LNCaP clone FGC (cell line): ENCODE measurements around the gene WDR5B.
A peak's percentile ranks its signal among the peaks of the same experiment; 100 is the strongest.

Experiments used
- DNase-seq: peaks from one replicate; pipeline ENCODE4 v3.0.0-alpha.2; 2011; ENCODE audit warnings: low read depth
- H3K4me3 ChIP-seq: 2 replicates; pipeline ENCODE4 v1.5.1; 2011; ENCODE audit warnings: mild to moderate bottlenecking, low read depth, low read length, control low read depth
- CTCF ChIP-seq: IDR thresholded peaks from 2 replicates; pipeline ENCODE4 v1.5.1; 2012; ENCODE audit warnings: mild to moderate bottlenecking; ENCODE audit not compliant: control insufficient read depth, insufficient read depth; ENCODE audit errors: extremely low read depth

Gene WDR5B

GRCh38 chr3:122389892-122390291, 26.0 kb downstream of the WDR5B start:
- DNase-seq = no peak
- TF ChIP-seq CTCF = no peak
- no peak overlapping the region for H3K4me3 ChIP-seq

GRCh38 chr3:122389197-122389596, 26.7 kb downstream of the WDR5B start:
- DNase-seq = no peak

GRCh38 chr3:122387709-122388108, 28.2 kb downstream of the WDR5B start:
- peak overlapping the region; percentile 8; the same call in 1 of the 2 replicates for H3K4me3 ChIP-seq
- no peak for TF ChIP-seq CTCF
- DNase-seq = peak; percentile 90

More at GRCh38 chr3:122389197-122389596, 26.7 kb downstream of the WDR5B start:
- no peak overlapping the region for H3K4me3 ChIP-seq
- no peak for TF ChIP-seq CTCF

GRCh38 chr3:122383771-122384697, 31.8 kb downstream of the WDR5B start, which contains the start of gene FAM162A:
Gene FAM162A (plus strand): TSS chr3:122384182. CDS start chr3:122384266, 84 bp downstream.
- peak; percentile 83 for DNase-seq
- TF ChIP-seq CTCF = peak; percentile 89
- H3K4me3 ChIP-seq = peak within 1 kb of the TSS; percentile 89

- no peak for DNase-seq
- peak within 1 kb of the TSS; percentile 89 for H3K4me3 ChIP-seq
- TF ChIP-seq CTCF = no peak
These were observed 32.8 kb downstream of the WDR5B start, which contains the start of gene MIX23 for GRCh38 chr3:122382888-122383666. Gene MIX23 (minus strand): TSS chr3:122383231. CDS start chr3:122383224, 7 bp downstream.

GRCh38 chr3:122377975-122378374, 37.9 kb downstream of the WDR5B start:
- H3K4me3 ChIP-seq = no peak overlapping the region
- no peak for DNase-seq
- no peak for TF ChIP-seq CTCF
